HepG2 (cell line): ENCODE measurements around the gene EEF1AKMT3. TPM values are rescaled to one million over a fixed set of nuclear protein-coding genes. Genes with fewer than 3 reads are reported as not detected.

ENCODE experiments used
- ATAC-seq: fragments of 200-7000 bp; cut with Tn5 transposase; 3 replicates; pipeline ENCODE4 v1.9.1; 2020; ENCODE audit warnings: mild to moderate bottlenecking, moderate library complexity
- BruUV-seq: library from RNA; stranded (reverse); fragments of 400-500 nt; replicated peaks from 2 replicates; lab custom pipeline; 2021; lab: Mats Ljungman, UMichigan
- CTCF ChIA-PET: fragments of 300-600 bp; formaldehyde crosslinking; extraction: SDS; loops from one replicate; lab custom pipeline; 2021; ENCODE audit warnings: low total read pairs, inconsistent platforms, low intra/inter-chr PET ratio; lab: Yijun Ruan, JAX
- POLR2A ChIA-PET: fragments of 350-600 bp; sonication (Branson Sonifier 250); formaldehyde crosslinking; loops from one replicate; lab custom pipeline; 2020; ENCODE audit warnings: antibody characterized with exemption, inconsistent platforms; lab: Yijun Ruan, JAX
- DNase-seq: peaks from one replicate; pipeline ENCODE4 v3.0.0-alpha.2; 2015; ENCODE audit warnings: low spot score
- FAIRE-seq: peaks from 3 replicates; lab custom pipeline; 2011; peaks lifted over from hg19 to GRCh38; lab: Jason Lieb, UNC
- H2AFZ ChIP-seq: one replicate; pipeline ENCODE4 v1.6.1; 2011; ENCODE audit warnings: low read length, inconsistent platforms
- H3K27ac ChIP-seq: fragments of 300-600 bp; 3 replicates; pipeline ENCODE4 v1.8.0; 2011; ENCODE audit warnings: mixed run types, mild to moderate bottlenecking, mixed read lengths, low read length, inconsistent platforms; ENCODE audit not compliant: insufficient read depth; ENCODE audit errors: extremely low read length
- H3K27me3 ChIP-seq, 2 experiments: fragments of 200-600 bp in 1 of 2; 2 replicates in 1 of 2; 3 replicates in 1 of 2; pipeline versions ENCODE4 v1.6.0 to v1.8.0; 2011; ENCODE audit warnings: low read length in 2 of 2, mild to moderate bottlenecking in 2 of 2, moderate library complexity in 2 of 2, inconsistent platforms in 1 of 2; ENCODE audit not compliant: insufficient read depth in 2 of 2, control insufficient read depth in 1 of 2
- H3K36me3 ChIP-seq, 2 experiments: fragments of 200-600 bp in 1 of 2; replicated peaks in 1 of 2; 2 replicates in 1 of 2; 3 replicates in 1 of 2; pipeline versions ENCODE4 v1.5.1 to v1.8.0; 2011; ENCODE audit warnings: low read length in 2 of 2, inconsistent platforms in 1 of 2; ENCODE audit not compliant: insufficient read depth in 2 of 2, control insufficient read depth in 1 of 2
- H3K4me1 ChIP-seq: 2 replicates; pipeline ENCODE4 v1.5.1; 2012; ENCODE audit warnings: low read length, inconsistent platforms; ENCODE audit not compliant: insufficient read depth
- H3K4me2 ChIP-seq: 2 replicates; pipeline ENCODE4 v1.6.0; 2011; ENCODE audit warnings: low read depth, low read length, inconsistent platforms
- H3K4me3 ChIP-seq, 3 experiments: fragments of 200-600 bp in 1 of 3; sonication (generic), shearing (Covaris generic) in 1 of 3; replicated peaks in 1 of 3; 2 replicates each; pipeline ENCODE4 v1.5.1; 2011 to 2016; ENCODE audit warnings: low read length in 3 of 3, inconsistent platforms in 2 of 3, low read depth in 2 of 3, mild to moderate bottlenecking in 2 of 3, control low read depth in 1 of 3, mixed read lengths in 1 of 3; ENCODE audit not compliant: insufficient read depth in 1 of 3
- H3K79me2 ChIP-seq: one replicate; pipeline ENCODE4 v1.6.1; 2011; ENCODE audit warnings: low read length, inconsistent platforms; ENCODE audit not compliant: insufficient read depth
- H3K9ac ChIP-seq: 2 replicates; pipeline ENCODE4 v1.6.0; 2011; ENCODE audit warnings: mild to moderate bottlenecking, low read depth, low read length, inconsistent platforms; ENCODE audit not compliant: insufficient read depth
- H3K9me3 ChIP-seq: 2 replicates; pipeline ENCODE4 v1.5.1; 2012; ENCODE audit warnings: mild to moderate bottlenecking, low read length
- H4K20me1 ChIP-seq: 2 replicates; pipeline ENCODE4 v1.6.0; 2011; ENCODE audit warnings: inconsistent platforms, mild to moderate bottlenecking, low read length, moderate library complexity; ENCODE audit not compliant: insufficient read depth
- EHMT2 ChIP-seq: fragments of 200-600 bp; sonication (generic); IDR thresholded peaks from 2 replicates; pipeline ENCODE4 v1.7.0; 2017; ENCODE audit warnings: antibody characterized with exemption, low read depth, low read length, borderline replicate concordance
- IRF2 ChIP-seq: IDR thresholded peaks from 2 replicates; pipeline ENCODE4 v1.6.1; 2018; ENCODE audit warnings: missing genetic modification reagents, missing compliant biosample characterization
- MIER2 ChIP-seq: IDR thresholded peaks from 2 replicates; pipeline ENCODE4 v1.6.1; 2016; ENCODE audit warnings: missing biosample characterization, missing genetic modification reagents
- RARG ChIP-seq: sonication (generic); formaldehyde crosslinking; IDR thresholded peaks from 2 replicates; pipeline ENCODE4 v1.4.0; 2020; ENCODE audit warnings: low read depth, mild to moderate bottlenecking, missing genetic modification reagents
- SALL1 ChIP-seq: sonication (generic); formaldehyde crosslinking; IDR thresholded peaks from 2 replicates; pipeline ENCODE4 v1.8.0; 2022; ENCODE audit warnings: mild to moderate bottlenecking, missing genetic modification reagents
- ZNF225 ChIP-seq: sonication (generic); formaldehyde crosslinking; IDR thresholded peaks from 2 replicates; pipeline ENCODE4 v1.4.0; 2020; ENCODE audit warnings: mild to moderate bottlenecking, missing genetic modification reagents
- WGBS: methylation state at CpG from one replicate; pipeline ENCODE4 v1.1.6; 2017; ENCODE audit warnings: low lambda C conversion rate; 5-methylcytosine and 5-hydroxymethylcytosine counted together
- in situ Hi-C: cut with HindIII; loops from 2 replicates; pipeline ENCODE4 v1.10.0; 2017; ENCODE audit warnings: low pct_unique_long_range_greater_than_20kb; ENCODE audit not compliant: extremely low pct_ligation_motif_present
- intact Hi-C: fragments of 100-400 bp; cut with micrococcal nuclease; formaldehyde crosslinking; loops from one replicate; pipeline ENCODE4 v1.10.0; 2022; ENCODE audit not compliant: unreplicated experiment
- polyA plus RNA-seq, 8 experiments: library from polyadenylated mRNA; depleted of rRNA in 3 of 8; stranded (reverse) in 7 of 8; unstranded in 1 of 8; fragments of >200 nt; fragmentation: Illumina TruSeq in 4 of 8; extraction: Trizol in 4 of 8; gene quantifications; 2 replicates each; pipeline versions ENCODE4 v1.2.1 to v1.2.3, GENCODE V29; 2011 to 2016; ENCODE audit warnings: low read depth in 4 of 8, missing spikeins in 1 of 8, mixed read lengths in 1 of 8; ENCODE audit not compliant: insufficient read depth in 1 of 8
- total RNA-seq, 5 experiments: library from RNA; depleted of rRNA; stranded (reverse); fragments of >200 nt; fragmentation: Illumina TruSeq; extraction: Trizol; gene quantifications; 2 replicates each; pipeline ENCODE4 v1.2.3, GENCODE V29; 2016; ENCODE audit warnings: low read depth in 1 of 5
- TF ChIP-seq, protein P1 (sequence below), 2 experiments: IDR thresholded peaks; 2 replicates each; pipeline ENCODE4 v1.6.1; 2011 to 2012; ENCODE audit warnings: low read length in 2 of 2, borderline replicate concordance in 1 of 2, low read depth in 1 of 2, mild to moderate bottlenecking in 1 of 2, moderate library complexity in 1 of 2

EEF1AKMT3 gene
- total and polyA plus RNA-seq, 2 of the 13 experiments (the other 11 are each of a cell fraction or from before 2014, with no cell fraction given), result 4.7 to 11.4 TPM

DNA sequence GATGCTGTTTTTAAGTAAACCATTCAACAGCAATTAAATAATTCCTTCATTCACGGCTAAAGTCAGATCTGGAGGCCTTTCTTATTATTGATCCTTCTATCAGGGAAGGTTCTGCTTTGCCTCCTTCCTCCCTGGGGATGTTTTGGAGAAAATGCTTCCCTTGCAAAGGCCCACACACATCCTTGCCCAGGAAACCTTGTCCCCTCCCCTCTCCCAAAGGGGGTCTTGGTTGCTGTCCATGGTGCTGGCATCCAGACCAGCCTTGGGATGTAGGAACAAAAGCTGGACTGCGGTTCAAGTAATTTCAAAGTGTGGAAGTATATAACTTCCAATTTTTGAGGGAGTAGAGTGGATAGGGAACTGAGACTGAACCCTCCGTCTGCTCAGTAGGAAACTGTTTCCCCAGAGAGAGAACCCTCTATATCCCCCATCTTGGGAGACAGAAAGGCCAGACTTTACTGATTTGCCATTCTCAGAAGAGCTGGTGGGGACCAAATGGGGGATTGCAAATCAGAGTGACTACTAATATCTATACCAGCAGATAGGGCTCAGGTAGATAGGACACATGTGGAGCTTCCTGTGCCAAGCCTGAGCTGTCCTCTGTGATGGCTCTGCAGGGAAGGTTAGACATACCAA is 11.9 kb upstream of the EEF1AKMT3 start:
- no peak overlapping the region for H3K4me3 ChIP-seq
- TF ChIP-seq EHMT2 (peak; percentile 58; the same call in 1 of the 2 replicates), RARG (CRISPR knock-in tag) (no peak), IRF2 (CRISPR knock-in tag) (0 out of 2 replicates have a peak, but pooled peaks have one; percentile 16), ZNF225 (no peak), SALL1 (CRISPR knock-in tag) (0 out of 2 replicates have a peak, but pooled peaks have one; percentile 15), MIER2 (CRISPR knock-in tag) (peak; percentile 93)
- TF ChIP-seq, protein P1, sequence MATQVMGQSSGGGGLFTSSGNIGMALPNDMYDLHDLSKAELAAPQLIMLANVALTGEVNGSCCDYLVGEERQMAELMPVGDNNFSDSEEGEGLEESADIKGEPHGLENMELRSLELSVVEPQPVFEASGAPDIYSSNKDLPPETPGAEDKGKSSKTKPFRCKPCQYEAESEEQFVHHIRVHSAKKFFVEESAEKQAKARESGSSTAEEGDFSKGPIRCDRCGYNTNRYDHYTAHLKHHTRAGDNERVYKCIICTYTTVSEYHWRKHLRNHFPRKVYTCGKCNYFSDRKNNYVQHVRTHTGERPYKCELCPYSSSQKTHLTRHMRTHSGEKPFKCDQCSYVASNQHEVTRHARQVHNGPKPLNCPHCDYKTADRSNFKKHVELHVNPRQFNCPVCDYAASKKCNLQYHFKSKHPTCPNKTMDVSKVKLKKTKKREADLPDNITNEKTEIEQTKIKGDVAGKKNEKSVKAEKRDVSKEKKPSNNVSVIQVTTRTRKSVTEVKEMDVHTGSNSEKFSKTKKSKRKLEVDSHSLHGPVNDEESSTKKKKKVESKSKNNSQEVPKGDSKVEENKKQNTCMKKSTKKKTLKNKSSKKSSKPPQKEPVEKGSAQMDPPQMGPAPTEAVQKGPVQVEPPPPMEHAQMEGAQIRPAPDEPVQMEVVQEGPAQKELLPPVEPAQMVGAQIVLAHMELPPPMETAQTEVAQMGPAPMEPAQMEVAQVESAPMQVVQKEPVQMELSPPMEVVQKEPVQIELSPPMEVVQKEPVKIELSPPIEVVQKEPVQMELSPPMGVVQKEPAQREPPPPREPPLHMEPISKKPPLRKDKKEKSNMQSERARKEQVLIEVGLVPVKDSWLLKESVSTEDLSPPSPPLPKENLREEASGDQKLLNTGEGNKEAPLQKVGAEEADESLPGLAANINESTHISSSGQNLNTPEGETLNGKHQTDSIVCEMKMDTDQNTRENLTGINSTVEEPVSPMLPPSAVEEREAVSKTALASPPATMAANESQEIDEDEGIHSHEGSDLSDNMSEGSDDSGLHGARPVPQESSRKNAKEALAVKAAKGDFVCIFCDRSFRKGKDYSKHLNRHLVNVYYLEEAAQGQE (IDR thresholded peaks at IDR 0.05; ENCODE audit: borderline replicate concordance in 1 of 2, low read depth in 1 of 2, low read length in 2 of 2), result peak; percentile 73 to 95
- TF ChIP-seq, all 625 proteins: peak for 5
- DNase-seq (no peak), ATAC-seq (no peak), FAIRE-seq (no peak)
- BruUV-seq, result no TSS peak
- CTCF ChIA-PET, result interaction anchor here (2.3 kb wide), 1 partner anchor 145 kb away, joined by 10 read pairs; no protein-coding TSS in a partner anchor
- WGBS, result 84% methylated on average over 3 of the region's 3 CpGs
- Histone ChIP-seq H3K27me3 (peaks cover 0 to under 1% of the 10 kb centered on the region in 2 experiments; a peak in 1 of 5 replicates), H3K9ac (no peak overlapping the region), H3K36me3 (no peaks in the 10 kb centered on the region; a peak in 1 of 5 replicates), H3K79me2 (peaks cover 3% of the 10 kb centered on the region), H2AFZ (no peak overlapping the region), H3K9me3 (no peaks in the 10 kb centered on the region), H3K27ac (no peak overlapping the region), H3K4me1 (peaks cover 31% of the 10 kb centered on the region), H3K4me2 (no peak overlapping the region), H4K20me1 (no peaks in the 10 kb centered on the region)
- in situ Hi-C loops, result no loop called here
- intact Hi-C loops, result no loop called here
- POLR2A ChIA-PET, result interaction anchor here (0.9 to 3.5 kb wide), 2 partner anchors 8 to 12 kb away, joined by 3 to 11 read pairs; partner anchors contain the start of genes CDK4, EEF1AKMT3 and METTL1
